CD4-positive, alpha-beta T cell treated with Interleukin-1 beta for 1 hour (primary cell): ENCODE results near the gene ACSF3.
"Not testable (repeated sequence)": the region's sequence is repeated elsewhere in the genome, so short reads cannot be mapped to it uniquely, and the experiment has no call there.

Source experiments
- DNase-seq, 2 donors: peaks; one replicate each; pipeline ENCODE4 v3.0.0-alpha.2; 2020 to 2022

The ACSF3 gene

DNA sequence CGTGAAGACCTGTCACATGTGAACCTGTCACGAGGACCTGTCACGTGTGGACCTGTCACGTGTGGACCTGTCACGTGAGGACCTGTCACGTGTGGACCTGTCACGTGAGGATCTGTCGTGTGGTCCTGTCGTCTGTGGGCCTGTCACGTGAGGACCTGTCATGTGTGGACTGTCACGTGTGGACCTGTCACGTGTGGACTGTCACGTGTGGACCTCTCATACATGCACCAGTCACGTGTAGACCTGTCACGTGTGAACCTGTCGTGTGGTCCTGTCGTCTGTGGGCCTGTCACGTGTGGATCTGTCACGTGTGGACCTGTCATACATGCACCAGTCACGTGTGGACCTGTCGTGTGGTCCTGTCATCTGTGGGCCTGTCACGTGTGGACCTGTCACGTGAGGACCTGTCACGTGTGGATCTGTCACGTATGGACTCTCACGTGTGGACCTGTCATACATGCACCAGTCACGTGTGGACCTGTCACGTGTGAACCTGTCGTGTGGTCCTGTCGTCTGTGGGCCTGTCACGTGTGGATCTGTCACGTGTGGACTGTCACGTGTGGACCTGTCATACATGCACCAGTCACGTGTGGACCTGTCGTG lies 19.5 kb upstream of the ACSF3 start:
- not testable (repeated sequence) for DNase-seq

- no peak for DNase-seq
Measured at GRCh38 chr16:89074803-89075688, 18.6 kb upstream of the ACSF3 start.

DNA sequence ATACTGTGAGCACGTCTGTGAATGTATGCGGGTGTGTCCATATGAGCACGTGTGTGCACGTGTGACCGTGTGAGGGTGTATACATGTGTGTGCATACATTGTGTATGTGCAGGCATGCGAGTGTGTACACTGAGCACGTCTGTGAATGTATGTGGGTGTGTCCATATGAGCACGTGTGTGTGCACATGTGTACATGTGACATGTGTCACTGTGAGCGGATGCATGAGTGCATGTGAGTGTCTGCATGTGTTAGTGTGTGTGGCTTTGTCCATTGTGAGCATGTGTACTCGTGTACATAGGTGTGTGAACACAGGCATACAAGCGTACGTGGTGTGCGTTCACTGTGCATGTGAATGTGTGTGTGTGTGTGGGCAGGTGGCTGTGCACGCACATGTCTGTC lies 17.5 kb upstream of the ACSF3 start:
- no peak for DNase-seq

DNA sequence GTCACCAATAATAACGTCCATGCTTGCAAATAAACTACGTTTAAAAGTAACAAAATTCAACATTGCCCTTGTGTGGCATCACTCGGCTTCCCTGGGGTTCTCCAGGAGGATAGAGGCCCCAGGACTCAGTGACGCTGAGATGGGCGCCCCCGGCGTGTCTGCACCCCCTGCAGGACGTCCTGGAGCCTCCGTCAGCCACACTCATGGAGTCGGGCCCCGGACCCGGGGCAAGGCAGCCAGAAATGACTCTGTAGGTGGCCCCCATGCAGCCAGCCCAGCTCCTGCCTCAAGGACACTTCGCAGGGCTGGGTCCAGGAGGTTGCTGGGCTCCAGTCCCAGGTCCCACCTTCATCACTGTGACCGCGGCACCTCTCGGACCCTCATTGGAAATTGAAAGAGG lies 16.6 kb upstream of the ACSF3 start:
- no peak for DNase-seq

GRCh38 chr16:89078172-89078571 lies 15.5 kb upstream of the ACSF3 start:
- no peak for DNase-seq

DNA sequence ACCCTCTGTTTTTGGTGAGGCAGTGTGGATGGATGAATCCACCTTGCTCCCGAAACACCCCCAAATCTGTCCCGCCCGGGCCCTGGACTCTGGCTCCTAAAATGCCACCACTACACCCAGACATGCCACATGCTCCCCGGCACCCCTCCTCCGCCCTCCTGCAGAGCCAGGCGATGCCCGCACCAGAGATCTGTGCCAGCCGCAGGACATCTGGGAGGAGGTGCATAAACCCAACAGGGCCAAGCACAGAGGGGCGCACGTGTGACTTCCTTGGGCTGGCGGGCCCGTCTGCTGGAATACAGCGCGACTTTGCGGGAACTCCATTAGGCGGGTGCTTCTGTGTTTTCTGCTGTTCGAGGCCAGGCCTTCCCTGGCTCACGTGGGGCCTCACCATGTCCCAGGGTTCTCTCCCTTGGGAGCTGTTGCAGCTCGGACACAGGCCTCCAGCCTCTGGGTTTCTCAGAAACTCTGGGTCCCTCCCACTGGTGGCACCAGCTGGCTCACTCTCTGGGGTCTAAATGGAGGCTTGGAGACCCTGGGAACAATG lies 14.1 kb upstream of the ACSF3 start:
- DNase-seq = no peak

- no peak for DNase-seq
Measured at GRCh38 chr16:89080196-89080853, 13.3 kb upstream of the ACSF3 start.

DNA sequence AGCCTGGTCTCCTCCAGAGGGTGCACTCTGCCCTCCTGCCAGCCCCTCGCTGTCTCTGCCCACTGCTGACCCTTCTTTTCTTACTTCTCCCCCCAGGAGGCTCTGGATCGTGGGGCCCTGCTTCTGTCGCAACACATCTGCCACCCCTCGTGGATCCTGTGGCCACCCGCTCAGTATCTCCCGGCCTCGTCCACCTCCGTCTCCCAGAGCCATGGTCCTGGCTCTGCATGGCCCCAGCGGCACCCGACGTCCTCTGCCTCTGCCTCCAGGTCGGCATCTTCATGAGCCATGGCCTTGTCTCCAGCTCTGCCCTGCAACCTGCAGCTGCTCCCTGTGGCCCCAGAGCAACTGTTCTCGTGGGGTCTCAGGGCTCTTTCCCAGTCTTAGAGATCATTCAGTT lies 12.1 kb upstream of the ACSF3 start:
- DNase-seq = no peak

DNA sequence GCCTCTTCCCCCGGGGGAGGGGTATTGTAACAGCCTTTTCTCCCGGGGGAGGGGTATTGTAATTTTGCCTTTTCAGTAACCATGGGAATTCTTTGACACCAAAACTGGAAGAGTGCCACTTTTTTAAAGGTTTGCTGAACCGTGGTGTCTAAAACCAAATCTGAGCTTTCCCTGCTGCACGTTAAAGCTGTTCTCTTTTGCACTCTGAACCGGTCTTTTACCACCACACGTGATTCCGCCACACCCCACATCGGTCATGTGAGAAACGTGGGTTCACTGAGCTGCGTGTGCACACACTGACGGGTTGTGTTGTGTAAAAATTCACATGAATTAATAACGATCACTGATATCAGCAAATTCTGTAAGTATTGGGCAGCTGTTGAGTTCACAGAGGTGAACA lies 9.2 kb upstream of the ACSF3 start:
- peak in 1 of 2 donors; percentile 42 for DNase-seq

DNA sequence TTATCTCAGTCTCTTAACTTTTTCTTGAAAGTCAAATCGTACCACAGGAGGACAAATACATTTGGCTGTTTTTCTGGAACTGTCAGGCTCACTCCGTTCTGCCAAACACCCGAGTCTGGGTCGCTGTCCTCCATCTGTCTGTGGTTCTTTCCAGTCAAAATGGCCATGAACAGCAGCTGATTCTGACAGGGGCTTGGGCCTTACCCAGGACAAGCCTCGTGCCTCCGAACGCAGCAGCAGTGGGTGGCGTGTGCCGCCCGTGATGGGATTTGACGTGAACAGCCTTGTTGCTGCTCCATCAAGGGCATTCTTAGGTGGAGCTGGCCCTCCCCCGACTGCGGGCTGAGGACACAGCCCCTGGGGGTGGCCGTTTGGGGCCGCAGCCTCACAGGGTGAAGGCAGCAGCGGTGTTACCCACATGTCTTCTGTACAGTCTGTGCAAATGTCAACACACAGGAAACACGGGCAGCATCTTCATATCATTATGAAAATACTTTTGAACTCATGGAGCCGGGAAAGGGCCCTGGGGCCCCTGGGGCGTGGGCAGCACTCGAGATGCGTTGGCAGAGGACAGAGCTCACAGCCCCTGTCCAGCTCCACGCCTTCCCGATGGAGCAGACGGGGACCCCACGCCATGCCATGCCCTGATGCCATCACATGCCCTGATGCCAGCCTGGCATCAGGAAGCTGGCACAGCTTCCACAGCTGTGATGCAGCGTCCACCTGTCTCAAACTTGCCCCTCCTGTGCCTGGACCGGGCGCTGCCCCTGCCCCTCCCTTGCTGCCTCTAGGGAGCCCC lies 8.6 kb upstream of the ACSF3 start:
- DNase-seq = no peak

DNA sequence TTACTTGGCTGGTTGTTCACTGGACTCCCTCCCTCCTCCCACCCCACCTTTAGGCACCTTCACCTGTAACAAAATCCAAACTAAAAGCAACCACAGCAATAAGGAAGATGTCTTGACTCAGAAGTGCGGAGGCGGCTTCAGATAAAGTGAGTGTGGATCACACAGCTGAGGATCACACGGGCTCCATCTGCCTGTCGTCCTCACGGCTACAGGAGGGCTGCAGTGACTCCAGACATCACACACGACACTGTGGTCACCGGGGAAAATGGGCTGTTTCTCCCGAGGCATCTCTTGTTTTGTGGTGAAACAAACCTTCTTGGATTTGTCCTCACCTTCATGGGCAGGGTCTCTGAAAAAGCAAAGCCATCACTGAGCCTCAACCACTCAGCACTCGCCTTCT lies 7.9 kb upstream of the ACSF3 start:
- no peak for DNase-seq

DNA sequence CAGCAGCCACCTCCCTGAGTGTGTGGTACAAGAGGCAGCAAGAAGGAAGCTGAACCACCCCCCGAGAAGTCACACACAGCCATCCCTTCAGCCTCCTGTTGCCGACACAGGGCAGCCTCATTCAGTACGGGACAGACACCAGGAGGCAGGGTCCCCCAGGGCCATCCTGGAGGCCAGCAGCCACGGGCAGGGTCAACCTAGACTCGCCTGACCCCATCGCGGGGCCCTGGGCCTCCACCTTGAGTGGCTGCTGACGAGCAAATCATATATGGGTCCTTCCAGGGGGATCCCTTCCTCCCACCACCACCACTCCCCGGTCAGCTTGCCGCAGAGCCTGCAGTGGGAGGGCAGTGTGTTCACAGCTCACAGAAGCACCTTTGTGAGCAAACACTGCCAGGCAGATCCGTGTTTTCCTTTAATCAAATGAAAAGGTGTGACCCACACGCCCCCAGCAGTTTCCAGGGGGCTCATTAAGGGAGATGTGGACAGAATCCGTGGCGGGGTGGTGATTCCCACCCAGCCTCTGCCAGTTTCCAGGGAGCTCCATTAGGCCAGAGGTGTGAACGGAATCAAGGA lies 5.6 kb upstream of the ACSF3 start:
- no peak for DNase-seq

DNA sequence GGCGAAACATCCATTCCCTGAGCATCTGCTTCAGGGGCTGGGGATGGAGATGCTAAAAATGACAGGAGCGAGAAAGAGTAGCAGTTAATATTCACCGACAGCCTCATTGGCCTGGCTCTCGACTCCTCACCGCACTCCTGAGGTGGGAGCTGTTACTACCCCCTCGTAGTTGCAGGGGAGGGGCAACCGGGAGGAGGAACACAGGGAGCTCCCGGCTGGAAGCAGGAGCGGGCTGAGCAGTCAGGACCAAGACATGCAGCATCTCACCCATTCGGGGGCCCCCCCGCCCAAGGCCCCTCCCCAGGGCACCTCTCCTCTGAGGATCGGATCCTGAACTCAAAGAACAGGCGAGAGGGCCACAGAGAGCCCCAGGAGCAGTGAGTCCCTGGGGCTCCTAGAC lies 4.5 kb upstream of the ACSF3 start:
- no peak for DNase-seq

GRCh38 chr16:89090182-89090630 lies 3.4 kb upstream of the ACSF3 start:
- no peak for DNase-seq

- no peak for DNase-seq
Measured at GRCh38 chr16:89090669-89091426, 2.8 kb upstream of the ACSF3 start.

DNA sequence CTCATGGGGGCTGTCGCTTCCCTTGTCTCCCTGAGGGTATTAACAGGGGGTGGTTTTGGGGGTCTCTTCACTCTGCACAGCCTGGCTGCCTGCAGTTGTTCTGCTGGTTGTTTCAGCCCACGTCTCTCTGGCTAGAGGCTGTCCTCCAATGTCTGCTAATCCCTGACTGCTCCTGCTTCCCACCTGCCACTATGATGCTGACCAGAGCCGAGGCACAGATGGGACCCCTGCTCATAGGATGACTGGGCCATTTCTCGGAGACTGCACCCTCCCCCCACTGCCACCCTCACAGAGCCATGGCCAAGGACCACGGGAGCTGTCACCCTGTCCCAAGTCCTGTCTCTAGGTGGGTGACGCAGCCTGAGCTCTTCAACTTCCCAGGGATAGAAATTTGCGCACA lies 1.6 kb upstream of the ACSF3 start:
- DNase-seq = no peak

- not testable (repeated sequence) for DNase-seq
Measured at GRCh38 chr16:89093252-89093601, 425 bp upstream of the ACSF3 start.

DNA sequence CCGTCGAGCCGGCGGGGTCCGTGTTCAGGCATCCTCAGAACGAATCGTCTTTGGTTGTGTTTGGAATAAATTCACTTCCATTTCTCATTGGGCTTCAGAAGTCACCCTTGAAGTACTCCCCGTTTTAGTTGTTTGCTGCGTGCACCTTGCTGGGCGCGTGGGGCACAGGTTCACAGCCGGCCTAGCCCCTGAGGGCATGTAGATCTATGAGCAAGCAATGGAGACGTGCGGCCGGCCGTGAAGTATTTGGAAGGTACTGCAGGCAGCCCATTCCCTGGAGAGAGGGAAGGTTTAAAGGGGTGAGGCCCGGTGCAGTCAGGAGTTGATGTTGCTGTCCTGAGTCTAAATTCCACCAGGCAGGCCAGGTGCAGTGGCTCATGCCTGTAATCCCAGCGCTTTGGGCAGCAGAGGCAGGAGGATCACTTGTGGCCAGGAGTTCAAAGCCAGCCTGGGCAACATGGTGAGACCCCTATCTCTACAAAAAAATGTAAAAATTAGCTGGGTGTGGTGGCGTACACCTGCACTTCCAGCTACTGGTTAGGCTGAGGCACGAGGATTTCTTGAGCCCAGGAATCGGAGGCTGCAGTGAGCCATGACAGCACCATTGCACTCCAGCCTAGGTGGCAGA lies 714 bp downstream of the ACSF3 start:
- DNase-seq = peak in 1 of 2 donors; percentile 15

DNA sequence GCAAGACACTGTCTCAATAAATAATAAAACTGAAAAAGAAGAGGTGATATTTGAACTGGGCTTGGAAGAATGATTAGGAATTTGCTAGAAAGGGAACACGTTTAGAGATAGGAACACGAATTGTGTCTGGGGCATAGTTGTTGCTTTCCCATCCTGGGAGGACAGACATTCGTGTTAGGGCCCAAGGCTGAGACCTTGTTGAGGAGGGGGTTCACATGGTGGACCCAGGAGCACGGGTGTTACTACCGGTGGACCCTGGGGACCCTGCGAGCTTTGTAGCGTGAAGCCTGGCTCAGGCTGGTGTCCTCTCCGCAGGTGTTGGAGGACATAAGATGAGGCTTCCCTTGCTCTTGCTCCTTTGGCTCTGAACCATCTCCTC lies 1.2 kb downstream of the ACSF3 start:
- no peak for DNase-seq

- no peak for DNase-seq
Measured at GRCh38 chr16:89095491-89095951, 1.9 kb downstream of the ACSF3 start.

DNA sequence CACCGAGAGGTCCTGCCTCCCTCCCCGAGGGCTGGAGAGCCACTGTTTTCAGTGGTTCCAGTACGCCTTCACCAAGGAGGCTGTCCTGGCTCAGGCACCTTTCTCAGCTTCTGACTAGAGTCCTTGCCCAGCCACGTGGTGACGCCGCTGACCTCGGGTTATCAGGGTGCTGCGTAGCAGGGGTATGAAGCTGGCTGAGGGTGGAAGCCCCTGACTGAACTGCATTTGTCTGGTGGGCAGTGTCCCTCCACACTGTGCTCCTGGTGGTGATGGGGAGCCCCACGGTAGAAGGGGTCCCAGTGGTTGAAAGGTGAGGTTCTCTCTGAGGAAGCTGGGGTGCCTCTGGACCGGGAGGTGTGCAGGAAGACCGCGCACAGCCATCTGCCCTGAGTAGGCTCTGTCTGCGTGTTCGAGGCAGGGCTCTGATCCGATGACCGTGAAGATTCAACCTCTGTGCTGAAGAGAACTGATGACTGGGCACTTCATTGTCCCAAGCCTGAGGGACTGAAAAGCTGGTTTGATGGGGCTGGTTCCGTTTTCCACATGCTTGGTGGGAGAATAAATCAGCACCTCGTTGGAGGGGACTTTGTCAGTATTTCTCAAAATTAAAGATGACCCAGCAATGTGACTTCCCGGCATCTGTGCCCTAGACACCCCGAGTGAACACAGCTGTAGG lies 2.5 kb downstream of the ACSF3 start:
- no peak for DNase-seq
